GM18520 (cell line): Measurements from ENCODE around the gene RSAD1.

Experiments used
- ATAC-seq: cut with Tn5 transposase; IDR thresholded peaks from one replicate; pipeline ENCODE4 v1.9.1; 2021; ENCODE audit not compliant: unreplicated experiment

Gene RSAD1

DNA sequence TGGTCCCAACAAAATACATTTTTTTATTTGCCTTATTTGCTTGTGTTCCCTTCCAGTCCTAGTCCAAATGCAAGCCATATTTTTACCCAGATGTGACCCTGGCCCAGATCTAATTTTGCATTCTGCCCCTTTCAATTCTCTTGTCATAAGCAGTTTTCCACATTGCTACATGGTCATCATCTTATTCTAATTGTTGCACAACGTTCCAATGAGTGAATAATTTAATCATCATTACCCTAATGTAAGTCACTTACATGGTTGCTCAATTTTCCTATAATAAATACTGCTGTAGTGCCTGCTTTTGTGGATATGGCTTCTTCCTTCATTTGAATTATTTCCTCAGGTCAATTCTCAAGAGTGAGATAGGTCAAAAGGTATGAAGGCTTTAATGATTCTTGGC lies 12.8 kb downstream of the RSAD1 start:
- no peak for ATAC-seq

- ATAC-seq: no peak
These were observed 13.6 kb downstream of the RSAD1 start for GRCh38 chr17:50492214-50492613.

DNA sequence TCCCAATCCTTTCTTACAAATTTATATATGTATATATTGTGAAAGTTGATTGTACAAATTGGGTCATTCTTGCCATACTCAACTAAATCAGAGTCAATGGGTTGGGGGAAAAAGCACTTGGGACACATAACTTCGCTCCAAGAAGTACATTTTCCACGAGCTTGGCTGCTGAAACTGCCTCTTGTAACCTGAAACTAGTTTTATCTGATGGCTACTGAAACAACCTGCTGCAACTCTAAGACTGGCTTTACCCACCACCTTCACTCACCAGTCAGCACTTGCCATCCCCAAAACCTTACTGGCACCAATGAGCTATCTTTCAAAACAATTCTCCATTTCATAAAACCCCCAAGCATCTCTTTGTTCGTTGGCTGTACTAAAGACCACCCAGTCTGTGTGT lies 15.1 kb downstream of the RSAD1 start:
- ATAC-seq: no peak

- ATAC-seq: no peak
These were observed 16.7 kb downstream of the RSAD1 start for GRCh38 chr17:50495217-50495823.

- no peak for ATAC-seq
These were observed 17.3 kb downstream of the RSAD1 start for GRCh38 chr17:50495918-50496317.

GRCh38 chr17:50498021-50498874 lies 19.6 kb downstream of the RSAD1 start:
- ATAC-seq: no peak

GRCh38 chr17:50499270-50499669 lies 20.6 kb downstream of the RSAD1 start:
- ATAC-seq: no peak

GRCh38 chr17:50499721-50500120 lies 21.1 kb downstream of the RSAD1 start:
- no peak for ATAC-seq

- ATAC-seq: no peak
These were observed 22.4 kb downstream of the RSAD1 start for GRCh38 chr17:50501054-50501453.

GRCh38 chr17:50502301-50502990 lies 23.8 kb downstream of the RSAD1 start:
- no peak for ATAC-seq

GRCh38 chr17:50505591-50506130 lies 27.0 kb downstream of the RSAD1 start:
- no peak for ATAC-seq

- no peak for ATAC-seq
These were observed 27.6 kb downstream of the RSAD1 start for GRCh38 chr17:50506298-50506697.

- ATAC-seq: peak; percentile 54
These were observed 29.4 kb downstream of the RSAD1 start, which contains the start of gene MYCBPAP for GRCh38 chr17:50507871-50508572. Gene MYCBPAP (plus strand): TSS chr17:50508439. CDS start chr17:50508675, 236 bp downstream.

DNA sequence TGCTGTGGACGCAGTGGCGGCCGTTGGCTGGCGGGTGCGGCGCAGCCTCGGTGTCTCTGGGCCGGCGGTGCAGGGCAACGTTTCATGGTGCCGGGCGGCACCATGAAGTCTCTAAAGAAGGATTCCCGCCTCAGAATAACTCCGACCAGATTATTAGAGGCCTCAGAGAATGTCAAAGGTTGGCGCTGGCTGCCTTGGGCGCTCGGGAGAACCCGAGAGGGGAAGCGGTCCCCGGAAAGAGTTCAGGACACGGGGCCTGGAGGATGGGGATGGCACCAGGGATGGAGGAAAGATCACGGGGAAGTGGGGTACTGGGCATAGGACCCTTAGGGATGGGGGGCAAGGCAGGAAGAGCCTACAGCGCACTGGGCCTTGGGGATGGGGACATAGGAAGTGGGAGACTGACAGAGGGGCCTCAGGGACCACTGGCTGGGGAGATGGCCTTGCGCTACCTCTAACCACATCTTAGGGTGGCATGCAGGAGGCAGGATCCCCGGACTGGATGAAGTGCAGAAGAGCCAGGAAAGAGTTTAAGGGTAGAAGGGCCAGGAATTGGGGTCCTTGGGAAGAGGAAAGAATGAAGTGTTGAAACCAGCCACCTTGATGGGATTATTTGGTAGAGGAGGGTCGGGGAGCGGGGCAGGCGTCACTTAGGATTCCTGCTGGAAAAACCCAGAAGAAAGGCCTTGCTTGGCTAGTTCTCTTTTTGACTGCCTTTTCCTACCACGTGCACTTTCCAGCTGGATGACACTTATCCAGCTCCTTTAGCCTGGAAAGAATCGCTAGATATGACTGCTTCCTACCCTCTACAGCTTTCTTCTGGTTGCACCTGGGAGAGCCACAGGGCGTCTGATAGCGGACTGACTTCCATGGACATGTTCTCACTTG lies 30.2 kb downstream of the RSAD1 start:
- ATAC-seq: no peak

- peak; percentile 63 for ATAC-seq
These were observed 32.4 kb downstream of the RSAD1 start for GRCh38 chr17:50511058-50511457.

GRCh38 chr17:50513495-50513894 lies 34.8 kb downstream of the RSAD1 start:
- ATAC-seq: no peak

- ATAC-seq: no peak
These were observed 35.7 kb downstream of the RSAD1 start for GRCh38 chr17:50514388-50514787.

DNA sequence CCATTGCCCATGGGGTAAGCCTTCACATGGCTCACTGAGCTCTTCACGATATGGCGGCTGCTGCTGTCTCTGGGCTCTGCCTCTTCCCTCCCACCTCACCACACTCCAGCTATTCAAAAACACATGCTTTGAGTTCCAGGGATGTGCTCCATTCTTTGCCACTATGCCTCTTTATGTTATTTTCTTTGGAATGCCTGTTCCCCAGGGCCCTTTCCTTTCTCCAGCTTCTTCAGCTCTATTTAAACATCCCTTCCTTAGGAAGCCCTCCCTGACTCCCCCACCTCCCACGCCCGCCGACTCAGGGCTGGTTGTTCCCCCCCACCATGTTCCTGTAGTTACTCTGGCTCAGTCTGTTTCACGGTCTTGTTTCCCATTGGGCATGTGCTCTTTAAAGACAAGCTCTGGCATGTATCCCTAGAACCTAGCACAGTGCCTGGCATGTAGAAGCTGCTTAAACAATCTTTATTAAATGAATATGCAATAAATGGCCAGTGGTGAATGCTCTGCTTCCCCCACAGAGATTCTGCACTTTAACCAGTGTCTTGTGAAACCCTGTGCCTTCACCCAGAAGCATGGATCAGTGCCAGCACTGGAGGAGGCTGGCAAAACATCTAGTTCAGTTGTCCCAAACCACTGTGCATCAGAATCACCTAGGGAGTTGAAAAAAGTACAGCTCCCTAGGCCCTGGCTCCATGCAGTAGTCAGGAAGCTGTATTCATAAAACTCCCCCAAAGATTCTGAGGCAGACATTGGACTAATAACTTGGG lies 36.5 kb downstream of the RSAD1 start:
- ATAC-seq: no peak

DNA sequence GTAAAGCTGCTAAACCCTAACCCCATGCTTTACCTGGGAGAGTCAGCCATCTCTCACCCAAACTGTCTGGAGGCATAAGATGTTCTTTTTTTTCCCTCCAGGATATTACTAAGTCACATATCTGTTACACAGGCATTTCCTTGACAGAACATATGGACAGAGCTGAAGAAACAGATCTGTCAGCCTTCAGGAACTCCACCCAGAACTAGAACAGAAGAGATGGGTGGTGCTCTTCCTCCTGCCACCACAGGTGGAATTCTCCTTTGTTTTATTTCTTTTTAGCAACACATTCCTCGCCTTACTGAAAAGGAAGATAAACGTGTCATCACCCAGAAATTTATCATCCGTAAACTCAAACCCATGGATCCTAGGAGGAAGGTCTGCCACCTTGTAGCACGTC lies 38.4 kb downstream of the RSAD1 start:
- no peak for ATAC-seq
